GM19455 (cell line): ENCODE results near the gene KMO.

Experiments used
- ATAC-seq: cut with Tn5 transposase; IDR thresholded peaks from one replicate; pipeline ENCODE4 v1.9.1; 2021; ENCODE audit not compliant: unreplicated experiment

Gene KMO

DNA sequence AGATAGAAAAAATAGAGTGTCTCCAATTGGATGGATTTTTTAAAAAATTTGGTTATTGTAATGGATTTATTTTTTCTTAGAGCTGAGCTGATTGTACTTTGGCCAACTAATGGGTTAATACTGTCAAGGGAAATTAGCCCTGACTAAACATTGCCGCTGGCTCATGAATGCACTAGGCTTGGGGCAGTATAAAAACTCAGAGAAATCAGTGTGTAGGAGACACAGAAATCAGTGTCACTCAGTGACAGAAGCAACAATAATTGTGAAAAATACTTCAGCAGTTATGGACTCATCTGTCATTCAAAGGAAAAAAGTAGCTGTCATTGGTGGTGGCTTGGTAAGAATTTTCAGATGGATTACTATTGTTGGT is at the start of gene KMO:
Gene KMO, plus strand, starts transcription at position 217 of the 370 bp plus-strand sequence. Its CDS starts 67 bp downstream, at position 284.
- ATAC-seq: peak; percentile 33

DNA sequence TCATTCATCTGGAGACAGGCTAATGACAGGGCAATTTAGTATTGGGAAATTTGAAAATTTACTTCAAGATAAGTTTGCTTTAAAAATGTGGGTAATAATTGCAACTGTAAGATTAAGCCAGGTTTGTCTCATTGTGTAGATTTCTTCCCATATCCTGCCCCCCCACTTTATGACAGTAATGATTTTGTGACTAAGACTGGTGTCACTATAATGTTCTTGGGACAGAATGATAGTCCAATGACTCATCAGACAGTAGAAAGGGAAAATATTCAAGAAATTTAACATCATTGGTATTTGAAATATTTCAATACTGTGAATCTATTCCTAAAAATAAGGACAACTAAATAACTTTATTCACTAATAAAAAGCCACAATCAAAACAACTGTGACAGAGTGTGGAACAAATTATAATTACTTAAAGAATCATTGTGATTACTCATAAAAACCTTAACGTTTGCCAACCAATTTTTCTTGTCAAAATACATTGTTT is 49.4 kb upstream of the KMO start:
- ATAC-seq: no peak

DNA sequence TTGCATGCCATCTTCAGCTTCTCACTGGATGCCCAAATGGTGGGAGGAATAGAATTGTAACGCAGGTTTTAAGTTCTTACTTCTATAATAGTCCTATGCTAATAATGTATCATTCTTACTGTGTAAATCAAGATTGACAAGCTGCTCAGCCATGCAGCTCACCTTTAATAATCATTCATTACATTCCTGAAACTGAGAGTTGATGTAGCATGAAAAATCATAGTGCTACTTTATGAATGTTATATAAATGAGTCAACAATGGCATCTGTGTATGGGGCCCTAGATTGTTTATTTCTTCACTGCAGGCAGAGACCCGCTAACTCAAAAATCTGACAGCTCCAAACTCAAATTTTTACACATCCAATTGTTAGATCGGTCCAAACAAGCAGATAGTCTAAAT is 47.0 kb upstream of the KMO start:
- ATAC-seq: peak; percentile 53

DNA sequence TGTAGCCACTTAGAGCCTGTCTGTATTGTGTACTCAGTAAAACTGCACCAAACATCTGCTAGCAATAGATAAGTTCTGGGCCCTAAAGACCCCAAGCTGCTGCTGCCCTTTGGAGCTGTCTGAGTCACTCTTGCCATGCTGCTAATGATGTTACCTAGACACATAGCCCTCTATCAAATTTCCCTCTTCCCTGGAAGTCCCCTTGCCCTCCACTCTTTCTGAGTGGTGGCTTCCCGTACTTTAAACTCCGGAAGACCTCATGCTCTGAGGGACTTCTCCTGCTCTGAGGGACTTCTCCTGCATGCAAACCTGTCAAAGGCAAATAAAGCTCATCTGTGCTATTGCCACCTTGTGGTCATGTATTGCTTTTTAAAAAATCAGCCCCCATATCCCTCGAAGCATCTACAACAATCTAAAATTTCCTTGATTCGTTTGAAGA is 46.6 kb upstream of the KMO start:
- ATAC-seq: peak; percentile 65

DNA sequence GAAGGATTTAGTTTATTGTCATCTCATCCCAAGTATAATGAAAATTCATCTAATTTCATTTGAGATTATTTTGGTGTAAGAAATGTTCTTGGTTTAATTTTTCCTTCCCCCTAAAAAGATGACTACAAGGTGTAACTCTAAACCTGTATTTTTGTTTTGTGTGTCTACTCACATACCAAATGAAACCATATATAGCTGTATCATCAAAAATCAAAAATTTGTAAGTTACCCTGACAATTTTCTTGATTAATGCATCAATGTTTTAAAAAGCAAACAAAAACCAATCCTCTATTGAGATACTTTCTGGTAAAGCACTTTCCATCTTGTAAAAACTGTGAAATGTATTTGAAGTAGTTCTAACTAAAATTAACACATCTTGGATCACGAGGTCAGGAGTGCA is 43.4 kb upstream of the KMO start:
- no peak for ATAC-seq

DNA sequence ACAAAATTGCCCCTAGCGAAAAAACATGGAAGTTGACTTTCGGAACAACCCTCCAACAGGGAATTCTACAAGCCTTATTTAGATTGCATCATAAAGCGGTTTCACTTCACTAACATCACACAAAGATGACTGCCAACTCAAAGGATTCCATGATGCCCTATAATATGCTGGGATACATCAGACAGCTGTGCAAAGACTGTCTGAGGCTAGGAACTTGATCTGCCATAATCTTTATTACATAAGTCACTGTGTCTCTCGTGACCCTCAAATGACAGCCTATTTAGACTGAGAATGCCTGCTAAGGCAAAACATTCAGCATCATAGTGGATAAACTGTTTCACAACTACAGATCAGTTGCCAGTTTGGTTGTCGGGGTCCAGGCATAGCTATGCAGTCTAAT is 36.4 kb upstream of the KMO start:
- no peak for ATAC-seq

DNA sequence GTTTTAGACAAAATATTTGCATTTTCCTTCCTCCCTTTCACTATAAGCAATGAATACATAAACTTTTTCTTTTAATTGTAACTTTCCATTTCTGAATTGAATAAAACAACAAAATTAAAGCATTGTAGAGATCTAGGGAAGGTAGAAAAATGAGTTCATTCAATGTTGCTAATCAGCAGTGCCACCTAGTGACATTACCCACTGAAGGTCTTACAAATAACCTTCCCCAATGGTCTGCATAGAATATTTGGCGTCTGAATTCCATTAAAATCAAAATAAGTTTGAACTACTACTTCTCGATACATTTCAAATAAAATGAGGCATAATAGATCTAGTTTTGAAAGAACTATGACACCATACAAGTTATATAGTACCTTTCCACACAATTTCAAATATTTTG is 32.3 kb upstream of the KMO start:
- ATAC-seq: no peak

DNA sequence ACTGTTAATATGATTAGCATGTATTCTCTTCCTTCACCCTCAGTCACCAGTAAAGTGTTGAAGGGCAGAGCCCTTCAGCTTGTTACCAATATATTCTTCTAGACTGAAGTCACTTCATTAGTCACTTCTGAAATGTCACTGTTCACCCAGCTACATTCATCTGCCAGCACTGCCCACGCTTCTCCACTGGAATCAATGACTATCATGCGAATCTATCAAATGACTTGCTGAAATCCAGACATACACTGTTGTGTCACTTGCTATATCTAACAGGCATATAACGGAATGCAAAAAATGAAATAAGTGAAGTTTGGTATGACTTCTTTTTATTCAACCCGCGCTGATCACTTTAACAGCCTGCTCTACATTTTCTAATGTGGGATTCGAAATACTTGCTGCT is 28.7 kb upstream of the KMO start:
- ATAC-seq: no peak

DNA sequence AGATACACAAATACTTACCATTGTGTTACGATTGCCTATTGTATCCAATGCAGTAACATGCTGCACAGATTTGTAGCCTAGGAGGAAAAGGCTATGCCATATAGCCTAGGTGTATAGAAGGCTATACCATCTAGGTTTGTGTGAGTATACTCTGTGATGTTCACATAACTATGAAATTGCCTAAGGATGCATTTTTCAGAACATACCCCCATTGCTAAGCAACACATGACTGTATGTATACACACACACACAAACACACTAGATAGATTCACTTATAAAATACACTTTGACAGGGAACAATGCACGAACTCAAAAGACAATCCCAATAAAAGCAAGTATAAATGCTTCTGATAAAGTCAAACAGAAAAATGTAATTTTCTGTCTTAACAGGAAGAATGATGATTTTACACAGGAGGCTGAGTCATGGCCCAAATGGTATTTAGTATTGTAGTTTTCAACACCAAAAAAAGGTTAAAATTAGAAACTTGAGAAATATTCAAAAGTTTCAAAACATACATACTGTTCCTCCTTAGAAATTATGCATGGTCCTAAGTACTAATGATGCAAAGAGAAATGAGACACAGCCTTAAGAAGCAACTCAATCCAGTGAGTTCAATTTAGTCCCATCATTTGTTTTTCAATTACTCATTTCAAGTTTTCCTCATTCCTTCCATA is 24.9 kb upstream of the KMO start:
- ATAC-seq: no peak

DNA sequence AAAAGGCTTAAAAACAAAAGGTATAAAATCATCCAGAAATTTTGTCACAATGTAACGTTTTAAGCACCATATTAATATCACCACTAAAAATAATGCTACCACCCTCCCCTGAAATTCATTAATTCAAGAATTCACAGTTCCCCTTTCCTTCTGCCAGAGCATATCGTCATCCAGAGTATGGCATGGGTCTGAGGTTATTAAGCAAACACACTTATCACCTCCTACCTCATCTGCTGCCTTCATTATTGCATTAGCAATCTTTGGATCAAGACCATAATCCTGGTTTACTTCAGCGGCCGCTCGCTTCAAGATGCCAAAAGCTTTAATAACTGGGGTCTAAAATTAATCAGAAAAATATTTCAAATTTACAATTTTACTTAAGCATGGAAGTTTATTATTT is 18.8 kb upstream of the KMO start:
- no peak for ATAC-seq

DNA sequence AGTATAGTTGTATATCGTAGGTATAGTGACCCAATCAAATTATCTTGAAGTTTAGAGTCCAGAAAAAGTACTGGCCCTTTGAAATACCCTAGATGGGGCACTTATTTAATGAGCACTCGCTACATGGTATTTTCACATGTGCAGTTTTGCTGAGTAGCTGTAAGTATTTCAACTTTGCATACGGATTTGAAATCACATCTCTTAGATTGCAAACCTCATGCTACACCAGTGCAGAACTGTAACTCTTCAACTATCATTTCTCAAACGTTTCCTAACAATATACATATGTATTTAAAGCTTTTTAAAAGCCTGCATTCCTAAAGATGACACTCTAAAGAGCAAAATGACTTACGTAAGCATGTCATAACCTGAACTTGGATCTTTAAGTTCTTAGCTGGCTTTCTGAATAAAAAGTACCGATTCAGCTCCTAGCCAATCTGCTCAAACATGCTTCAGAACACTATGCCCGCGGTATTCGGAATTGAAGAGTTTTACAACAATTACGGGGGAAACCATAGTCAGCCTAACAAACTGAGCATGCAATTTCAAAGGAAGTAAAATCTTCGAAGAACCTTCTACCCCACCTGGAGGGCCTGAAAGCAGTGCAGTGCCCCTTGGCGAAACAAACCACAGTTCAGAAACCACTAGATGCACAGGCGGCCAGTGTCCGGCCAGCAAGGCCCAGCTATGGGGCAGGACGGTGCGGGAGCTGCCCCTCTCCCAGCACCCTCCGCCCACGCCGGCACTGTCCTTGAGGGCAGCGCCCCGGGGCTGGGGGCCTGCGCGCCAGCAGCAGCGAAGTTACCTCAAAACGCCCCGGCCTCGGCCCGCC is 13.5 kb upstream of the KMO start:
- peak; percentile 39 for ATAC-seq

DNA sequence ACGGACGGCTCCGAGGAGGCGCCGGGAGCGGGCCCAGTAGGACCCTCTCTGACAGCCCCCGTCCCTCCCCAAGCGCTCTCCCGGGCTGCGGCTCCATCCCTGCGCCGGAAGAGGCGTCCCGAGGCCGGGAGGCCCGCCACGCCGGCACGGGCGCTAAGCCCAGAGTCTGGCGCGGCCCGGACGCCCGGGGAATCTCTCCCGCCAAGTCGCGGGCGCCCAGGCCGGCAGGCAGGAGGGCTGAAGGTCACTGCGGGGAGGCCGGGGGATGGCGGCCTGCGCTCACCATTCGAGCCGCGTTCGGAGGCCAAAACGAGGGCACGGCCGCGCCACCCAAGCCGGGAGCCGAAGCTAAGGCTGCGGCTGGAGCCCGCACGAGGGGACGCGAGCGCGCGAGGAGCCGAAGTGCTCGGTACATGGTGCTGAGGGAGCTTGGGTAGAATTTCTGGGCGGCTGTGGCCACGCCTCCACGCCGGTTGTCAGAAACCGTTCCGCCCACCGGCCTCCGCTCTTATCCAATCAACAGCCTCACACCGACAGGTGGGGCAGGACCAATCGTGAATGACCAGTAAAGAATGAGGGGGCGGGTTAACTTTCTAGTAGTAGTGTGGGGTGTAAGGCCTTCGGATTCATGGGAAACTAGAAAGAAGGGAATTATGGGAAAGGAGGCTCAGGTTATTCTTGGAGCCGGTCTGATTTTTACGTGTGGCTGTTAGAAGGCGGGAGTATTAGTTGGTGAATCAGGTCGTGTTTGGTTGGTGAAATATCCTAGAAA is 12.7 kb upstream of the KMO start, which contains the start of gene FH:
Gene FH, minus strand, starts transcription at position 448 of the 772 bp plus-strand sequence. Its CDS starts 33 bp downstream, at position 415.
- ATAC-seq: peak; percentile 97

DNA sequence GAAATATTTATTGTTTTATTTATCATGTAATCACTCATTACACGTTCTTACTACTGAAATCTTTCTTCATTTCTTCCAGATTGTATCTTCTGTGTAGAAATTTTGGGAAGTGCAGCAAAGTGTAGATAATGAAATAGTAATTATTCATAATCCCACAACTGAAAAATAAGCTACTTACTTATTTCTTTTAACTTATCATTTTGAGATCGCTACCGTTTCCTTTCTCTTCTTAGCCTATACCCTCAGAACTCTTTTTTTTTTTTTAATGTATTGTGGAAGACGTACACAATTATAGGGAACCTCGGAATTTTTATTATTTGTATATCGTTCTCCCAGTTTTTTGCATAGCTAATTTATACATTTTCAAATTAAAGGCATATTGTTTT is 12.1 kb upstream of the KMO start:
- ATAC-seq: no peak

DNA sequence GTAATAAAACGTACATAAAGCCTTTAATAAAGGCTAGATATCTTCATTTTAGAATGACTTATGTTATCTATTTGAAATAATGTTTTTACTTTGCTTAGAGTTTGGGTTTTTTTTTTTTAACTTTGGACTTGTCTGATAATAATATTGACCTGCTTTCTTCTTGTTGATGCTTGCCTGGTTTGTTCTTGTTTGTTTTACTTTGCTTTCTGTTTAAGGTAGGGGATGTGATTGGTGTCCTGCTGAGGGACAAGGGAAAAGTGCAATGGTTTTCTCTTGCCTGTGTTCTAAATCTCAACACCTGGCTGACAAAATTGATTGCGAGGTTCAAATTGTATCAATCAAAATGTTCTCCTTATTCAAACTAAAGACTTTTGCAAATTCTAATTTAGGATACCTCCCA is 10.5 kb upstream of the KMO start:
- ATAC-seq: no peak

DNA sequence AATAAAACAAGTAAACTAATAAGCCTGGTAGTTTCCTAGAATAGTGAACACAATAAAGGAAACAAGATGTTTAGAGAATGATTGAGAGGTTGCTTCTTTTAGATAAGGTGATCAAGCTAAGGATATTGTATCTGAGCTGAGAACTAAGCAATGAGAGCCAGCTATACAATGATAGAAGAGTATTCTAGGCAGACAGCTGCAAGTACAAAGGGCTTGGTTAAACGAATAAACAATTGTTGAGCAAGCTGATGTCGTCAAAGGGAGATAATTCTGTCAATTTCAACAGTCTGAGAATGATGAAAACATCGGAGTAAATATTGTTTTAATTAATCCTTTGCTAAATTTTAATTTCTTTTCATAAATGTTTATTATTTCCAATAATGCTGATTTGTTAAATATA is 7.2 kb upstream of the KMO start:
- ATAC-seq: no peak

DNA sequence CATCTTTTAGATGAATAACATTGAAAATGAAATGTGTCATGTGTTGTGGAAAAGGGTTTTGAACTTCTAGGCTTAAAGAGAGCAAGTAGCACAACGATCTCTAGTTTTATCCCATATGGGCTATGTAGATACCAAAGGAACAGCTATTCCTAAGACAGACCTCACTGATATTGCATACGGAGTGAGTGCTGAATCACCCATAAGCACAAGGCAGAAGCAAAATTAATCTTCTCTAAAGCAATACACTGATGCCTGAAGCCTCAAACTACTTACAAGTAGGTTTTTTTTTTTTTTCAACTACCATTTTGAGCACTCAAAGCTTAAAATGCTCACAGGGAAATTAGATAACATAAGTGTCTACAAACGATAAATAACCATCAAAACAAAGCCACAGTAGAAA is 5.0 kb upstream of the KMO start:
- no peak for ATAC-seq

DNA sequence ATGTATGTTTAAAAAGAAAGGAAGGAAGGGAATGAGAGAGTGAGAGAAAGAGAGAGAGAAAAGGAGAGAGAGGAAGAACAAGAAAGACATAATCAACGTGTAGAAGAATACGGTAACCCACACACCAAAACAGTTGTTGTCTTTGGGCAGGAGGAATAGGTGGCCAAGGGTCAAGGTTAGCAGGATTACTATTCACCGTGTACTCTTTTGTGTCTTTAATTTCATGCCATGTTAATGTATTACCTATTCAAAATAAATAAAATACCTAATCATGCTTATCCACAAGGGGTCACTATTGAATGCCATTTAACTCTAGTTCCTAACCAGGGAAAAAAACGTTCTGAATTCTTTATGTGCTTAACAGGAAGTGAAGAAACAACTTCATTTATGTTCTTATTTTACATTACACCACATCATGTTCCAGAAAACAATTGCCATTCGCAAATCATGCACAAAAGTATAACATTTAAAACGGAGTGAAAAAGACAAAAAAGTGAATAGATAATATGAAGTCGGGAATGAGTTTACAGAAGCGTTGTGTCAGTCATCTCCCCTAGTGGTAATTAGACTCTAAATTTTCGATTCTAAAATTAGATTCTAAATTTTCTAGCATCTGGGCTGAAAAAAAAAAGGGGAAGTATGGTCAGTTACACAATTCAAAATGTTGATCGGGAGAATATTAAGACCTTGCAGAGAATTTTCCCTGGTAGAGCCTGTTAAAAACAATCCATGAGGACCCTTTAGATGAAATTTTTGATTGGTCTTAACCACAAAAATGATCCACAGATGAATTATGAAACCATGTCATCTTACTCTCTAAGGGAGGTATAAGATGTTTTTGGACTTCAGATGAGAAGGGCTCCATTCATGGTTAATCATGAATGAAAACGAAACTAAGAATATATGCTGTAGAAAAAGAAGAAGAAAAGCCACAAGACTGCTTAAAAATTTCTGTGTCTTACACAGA is 700 bp upstream of the KMO start:
- peak; percentile 70 for ATAC-seq

DNA sequence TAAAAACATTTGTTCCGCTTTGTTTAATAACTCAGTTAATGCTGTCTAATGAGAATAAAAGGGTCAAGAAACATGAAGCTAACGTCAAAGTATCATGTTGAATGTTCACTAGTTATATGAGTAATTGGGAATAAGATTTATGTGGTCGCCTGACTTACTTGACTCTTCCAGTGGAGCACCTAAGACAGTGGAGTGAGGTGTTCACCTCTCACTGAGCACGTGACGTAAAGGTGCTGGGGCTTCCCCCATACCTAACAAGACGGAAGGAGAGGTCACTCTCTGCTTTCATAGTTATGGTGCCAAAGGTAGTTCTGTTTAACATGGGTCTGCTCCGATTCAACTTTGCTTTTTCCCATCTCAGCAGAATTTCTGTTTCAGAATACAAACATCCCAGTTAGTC is 686 bp downstream of the KMO start:
- peak; percentile 61 for ATAC-seq

DNA sequence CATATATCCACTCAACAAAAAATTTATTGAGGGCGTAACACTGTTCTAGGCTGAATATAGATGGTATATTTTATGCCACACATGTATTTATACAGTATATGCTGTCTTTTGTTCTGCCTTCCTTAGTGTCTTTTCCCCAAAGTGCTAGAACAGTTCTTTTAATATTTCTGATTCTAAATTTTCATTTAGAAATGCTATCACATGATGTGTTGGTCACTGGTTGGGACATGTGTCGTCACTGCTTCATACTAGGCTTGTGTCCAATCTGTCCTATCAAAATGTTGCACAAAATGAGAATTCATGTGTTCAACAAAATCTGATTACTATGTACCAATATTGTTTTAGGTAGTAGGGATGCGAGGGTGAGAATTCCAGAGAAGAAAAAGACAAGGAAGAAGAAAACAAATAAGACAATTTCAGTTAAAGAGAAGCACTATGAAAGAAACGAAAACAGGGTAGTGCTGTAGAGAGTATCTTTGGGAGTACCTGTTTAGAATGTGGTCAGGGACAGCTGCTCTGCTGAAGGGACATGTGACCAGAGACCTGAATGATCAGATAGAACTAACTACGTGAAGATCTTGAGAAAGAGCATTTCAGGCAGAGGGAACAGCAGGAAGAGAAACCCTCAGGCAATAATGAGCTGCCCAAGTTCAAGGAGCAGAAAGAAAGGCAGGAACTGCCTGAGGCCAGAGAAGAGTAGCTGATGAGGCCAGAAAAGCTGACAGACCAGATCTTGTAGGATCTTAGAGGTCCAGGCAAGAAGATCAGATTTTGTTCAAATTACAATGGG is 1.3 kb downstream of the KMO start:
- ATAC-seq: peak; percentile 32

DNA sequence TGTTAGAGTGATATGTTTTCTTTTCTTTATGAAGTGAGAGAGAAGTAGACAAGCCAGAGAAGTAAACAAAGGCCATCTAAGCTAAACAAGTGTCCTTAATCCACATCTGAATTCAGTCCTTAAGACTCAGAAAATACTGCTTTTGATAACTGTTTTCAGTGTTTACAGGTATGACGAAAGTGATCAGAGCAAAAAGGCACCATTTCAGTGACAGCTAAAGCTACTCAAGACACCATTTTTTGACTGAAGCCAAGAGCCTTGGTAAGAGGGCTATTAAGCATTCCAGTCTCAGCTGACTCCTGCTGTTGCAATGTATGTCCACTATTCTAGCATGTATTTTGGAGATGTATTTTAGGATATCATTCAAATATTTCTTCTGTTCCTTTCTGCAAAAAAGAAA is 4.1 kb downstream of the KMO start:
- no peak for ATAC-seq
